SK-N-MC (cell line): ENCODE data around the gene ASGR2.

ENCODE experiments used
- EZH2 ChIP-seq: fragments of 200-600 bp; sonication (generic); IDR thresholded peaks from one replicate; pipeline ENCODE4 v1.6.1; 2017; ENCODE audit warnings: antibody characterized with exemption
- POLR2AphosphoS5 ChIP-seq: IDR thresholded peaks from 2 replicates; pipeline ENCODE4 v1.6.1; 2012; ENCODE audit warnings: mild to moderate bottlenecking, low read depth, low read length, borderline replicate concordance

GRCh38 chr17:7107795-7108559 lies 6.6 kb downstream of the ASGR2 start:
- TF ChIP-seq EZH2 (no peak), POLR2AphosphoS5 (no peak)
